ENCODE measurements around the gene REEP3.

The REEP3 gene

GRCh38 chr10:63673846-63674245, 152.6 kb downstream of the REEP3 start:
- no peak overlapping the region for H3K27ac ChIP-seq
- TF ChIP-seq ZFX (IDR thresholded peaks at IDR 0.05; ENCODE audit: borderline replicate concordance) (no peak), CTCF (IDR thresholded peaks at IDR 0.05) (no peak)
